Thoracic aorta (tissue), 2 donors: ENCODE data around the gene DPF3. TPM values are rescaled to one million over a fixed set of nuclear protein-coding genes. Genes with fewer than 3 reads are reported as not detected.

Source experiments
- ATAC-seq: fragments of 150-250 bp; one replicate; pipeline ENCODE4 v1.8.0; 2017; ENCODE audit warnings: low read depth; ENCODE audit not compliant: insufficient number of reproducible peaks, low FRiP score
- DNase-seq: peaks from one replicate; pipeline ENCODE4 v3.0.0-alpha.2; 2020; ENCODE audit warnings: low spot score
- H3K27ac ChIP-seq, 2 donors: fragments of 200-600 bp; sonication (generic); 1 replicate in 1 of 2; 2 replicates in 1 of 2; pipeline ENCODE4 v1.5.1; 2016; ENCODE audit warnings: mild to moderate bottlenecking in 2 of 2, moderate library complexity in 2 of 2
- H3K27me3 ChIP-seq: fragments of 200-600 bp; sonication (generic); replicated peaks from 2 replicates; pipeline ENCODE4 v1.6.0; 2016; ENCODE audit warnings: mild to moderate bottlenecking; ENCODE audit not compliant: insufficient read depth
- H3K36me3 ChIP-seq: fragments of 200-600 bp; sonication (generic); one replicate; pipeline ENCODE4 v1.5.1; 2016
- H3K4me1 ChIP-seq, 2 donors: fragments of 200-600 bp; sonication (generic); 1 replicate in 1 of 2; 2 replicates in 1 of 2; pipeline versions ENCODE4 v1.5.1 to v1.6.0; 2016; ENCODE audit warnings: low read depth in 2 of 2, mild to moderate bottlenecking in 1 of 2; ENCODE audit not compliant: control insufficient read depth in 1 of 2
- H3K4me3 ChIP-seq: fragments of 200-600 bp; sonication (generic); 2 replicates; pipeline ENCODE4 v1.5.1; 2016; ENCODE audit warnings: mild to moderate bottlenecking
- H3K9me3 ChIP-seq: fragments of 200-600 bp; sonication (generic); 2 replicates; pipeline ENCODE4 v1.5.1; 2016
- CTCF ChIP-seq: fragments of 200-600 bp; sonication (generic); IDR thresholded peaks from one replicate; pipeline ENCODE4 v1.5.1; 2019; ENCODE audit warnings: antibody characterized with exemption
- total RNA-seq, 2 donors: library from RNA; depleted of rRNA; stranded (reverse); fragments of >200 nt; gene quantifications; one replicate each; pipeline versions ENCODE4 v1.1.0 to v1.2.3, GENCODE V29; 2016

Gene DPF3
- total RNA-seq, 2 donors from 2014 or later, result 2.2 to 8.9 TPM

DNA sequence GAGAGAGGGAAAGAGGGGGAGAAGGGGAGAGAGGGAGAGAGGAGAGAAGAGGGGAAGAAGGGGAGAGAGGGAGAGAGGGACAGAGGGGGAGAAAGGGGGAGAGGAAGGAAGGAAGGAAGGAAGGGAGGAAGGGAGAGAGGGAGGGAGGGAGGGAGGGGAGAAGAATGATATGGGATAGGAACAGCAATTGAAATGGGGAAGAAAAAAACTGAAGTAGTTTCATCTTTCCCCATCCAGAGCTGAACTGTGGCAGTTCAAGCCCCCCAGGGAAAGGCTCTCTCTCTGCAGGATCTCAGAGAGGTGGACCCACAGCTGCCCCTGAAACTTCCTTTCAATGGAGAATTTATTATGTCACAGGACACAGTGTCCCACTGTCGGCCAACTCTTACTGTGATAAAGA lies 136.9 kb downstream of the DPF3 start:
- Histone ChIP-seq H3K4me3 (no peak overlapping the region), H3K27ac (no peak overlapping the region), H3K36me3 (no peaks in the 10 kb centered on the region), H3K4me1 (no peaks in the 10 kb centered on the region), H3K9me3 (peaks cover 26% of the 10 kb centered on the region), H3K27me3 (no peaks in the 10 kb centered on the region)
- DNase-seq, result no peak
- ATAC-seq, result no peak
- no peak for TF ChIP-seq CTCF

DNA sequence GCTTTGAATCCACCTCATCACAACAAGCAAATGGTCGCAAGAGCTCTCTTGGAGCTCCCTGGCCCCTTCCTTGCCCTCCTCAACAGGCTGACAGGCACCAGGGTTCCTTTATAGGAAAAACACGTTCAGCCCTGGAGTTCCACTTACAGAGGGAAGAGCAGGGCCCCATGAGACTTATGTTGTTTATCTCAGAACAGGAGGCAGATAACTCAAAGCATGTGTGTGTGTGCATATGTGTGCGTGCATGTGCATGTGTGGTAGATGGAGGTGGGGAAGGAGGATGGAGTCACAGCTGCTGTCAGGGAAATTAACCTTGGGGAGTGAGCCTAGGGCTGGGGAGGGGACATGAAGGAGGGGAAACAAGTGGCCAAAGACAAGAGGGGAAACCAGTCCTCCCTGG lies 138.1 kb downstream of the DPF3 start:
- H3K4me3 ChIP-seq, result no peak overlapping the region
- no peaks in the 10 kb centered on the region for H3K27me3 ChIP-seq
- ATAC-seq (no peak), DNase-seq (no peak)
- TF ChIP-seq CTCF, result no peak
- H3K9me3 ChIP-seq, result peaks cover 26% of the 10 kb centered on the region
- H3K27ac ChIP-seq, result no peak overlapping the region
- H3K36me3 ChIP-seq, result no peaks in the 10 kb centered on the region
- no peaks in the 10 kb centered on the region for H3K4me1 ChIP-seq

DNA sequence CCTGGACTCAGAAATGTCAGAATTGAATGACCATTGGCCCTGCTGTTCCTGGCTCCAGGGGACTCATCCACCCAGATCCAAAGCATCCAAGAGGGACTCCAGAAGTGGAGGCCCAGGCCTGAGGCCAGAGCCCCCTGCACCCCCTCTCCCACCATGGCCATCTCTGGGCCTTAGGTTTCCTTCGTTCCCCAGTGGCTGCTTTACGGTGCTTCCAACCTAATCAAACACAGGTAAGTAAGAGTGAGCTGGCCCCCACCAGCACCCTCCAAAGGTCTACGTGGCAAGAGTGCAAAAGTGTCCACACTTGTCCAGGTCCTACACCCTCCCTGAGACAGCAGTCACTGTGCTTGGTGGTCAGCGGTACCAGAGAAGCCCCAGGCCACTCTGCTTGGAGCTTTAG lies 139.0 kb downstream of the DPF3 start:
- Histone ChIP-seq H3K27ac (no peak overlapping the region), H3K36me3 (no peaks in the 10 kb centered on the region), H3K27me3 (no peaks in the 10 kb centered on the region), H3K4me1 (no peaks in the 10 kb centered on the region), H3K4me3 (no peak overlapping the region), H3K9me3 (peaks cover 19% of the 10 kb centered on the region)
- ATAC-seq, result no peak
- no peak for DNase-seq
- no peak for TF ChIP-seq CTCF

DNA sequence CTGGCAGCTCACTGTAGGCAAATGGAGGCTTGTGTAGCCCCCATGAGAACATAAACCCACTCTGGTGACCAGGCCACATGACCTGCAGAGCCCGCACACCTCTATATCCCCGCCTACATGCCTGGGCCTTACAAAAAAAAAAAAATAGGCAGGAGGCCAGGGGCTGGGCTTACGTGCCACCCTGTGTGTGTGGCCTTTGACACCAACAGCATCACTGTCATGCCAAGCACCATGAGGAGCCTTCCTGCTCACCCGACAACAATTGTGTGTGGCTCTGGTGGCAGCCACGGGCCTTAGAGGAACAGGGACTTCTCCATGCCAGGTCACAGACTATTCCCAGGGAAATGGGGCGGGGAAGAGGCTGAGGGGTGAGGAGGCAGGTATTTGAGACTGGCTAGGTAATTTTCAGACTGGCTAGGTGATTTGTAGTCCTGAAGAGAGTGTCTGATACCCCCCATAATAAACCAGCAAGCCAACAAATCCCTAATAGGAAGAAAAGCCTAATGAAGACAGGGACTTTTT lies 140.0 kb downstream of the DPF3 start:
- ATAC-seq (no peak), DNase-seq (no peak)
- Histone ChIP-seq H3K27me3 (no peaks in the 10 kb centered on the region), H3K36me3 (no peaks in the 10 kb centered on the region), H3K4me1 (no peaks in the 10 kb centered on the region), H3K9me3 (peaks cover 9% of the 10 kb centered on the region), H3K4me3 (no peak overlapping the region), H3K27ac (no peak overlapping the region)
- TF ChIP-seq CTCF, result no peak

DNA sequence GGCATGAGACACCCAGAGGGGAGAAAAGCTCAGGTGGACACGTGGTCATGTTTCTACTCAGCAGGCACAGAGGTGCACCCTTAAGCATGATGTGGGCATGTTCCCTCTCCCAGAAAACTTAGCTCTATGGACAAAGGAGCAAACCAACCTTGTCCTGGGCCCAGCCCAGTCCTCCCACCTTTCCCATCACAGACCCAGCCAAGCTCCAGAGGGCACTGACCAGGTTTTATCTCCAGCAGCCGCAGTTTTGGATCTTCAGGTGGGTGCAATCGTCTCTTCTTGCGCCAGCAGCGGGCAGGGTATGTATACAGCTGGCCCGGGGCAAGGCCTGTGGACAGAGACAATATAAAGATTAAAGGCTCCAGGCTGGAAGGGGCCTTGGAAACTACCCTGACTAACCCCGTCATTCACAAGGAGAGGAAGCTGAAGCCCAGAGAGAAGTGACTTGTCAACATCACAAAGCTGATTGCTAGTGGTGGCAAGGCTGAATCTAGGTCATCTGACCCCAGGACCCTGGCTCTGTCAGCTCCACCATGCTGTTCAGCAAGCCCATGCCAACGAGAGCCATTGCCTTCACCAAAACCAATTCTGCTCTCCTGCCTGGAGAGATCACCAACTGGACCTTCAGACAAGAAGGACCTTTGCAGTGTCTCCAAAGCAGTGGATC lies 140.7 kb downstream of the DPF3 start:
- Histone ChIP-seq H3K27ac (no peak overlapping the region), H3K9me3 (peaks cover under 1% of the 10 kb centered on the region), H3K27me3 (no peaks in the 10 kb centered on the region), H3K4me3 (no peak overlapping the region), H3K4me1 (no peaks in the 10 kb centered on the region), H3K36me3 (no peaks in the 10 kb centered on the region)
- no peak for TF ChIP-seq CTCF
- ATAC-seq (no peak), DNase-seq (no peak)
